GM19397 (cell line): ENCODE results near the gene R3HDM2.

ENCODE experiments used
- ATAC-seq: cut with Tn5 transposase; IDR thresholded peaks from one replicate; pipeline ENCODE4 v1.9.1; 2021; ENCODE audit warnings: mild to moderate bottlenecking, moderate library complexity; ENCODE audit not compliant: unreplicated experiment

Gene R3HDM2

DNA sequence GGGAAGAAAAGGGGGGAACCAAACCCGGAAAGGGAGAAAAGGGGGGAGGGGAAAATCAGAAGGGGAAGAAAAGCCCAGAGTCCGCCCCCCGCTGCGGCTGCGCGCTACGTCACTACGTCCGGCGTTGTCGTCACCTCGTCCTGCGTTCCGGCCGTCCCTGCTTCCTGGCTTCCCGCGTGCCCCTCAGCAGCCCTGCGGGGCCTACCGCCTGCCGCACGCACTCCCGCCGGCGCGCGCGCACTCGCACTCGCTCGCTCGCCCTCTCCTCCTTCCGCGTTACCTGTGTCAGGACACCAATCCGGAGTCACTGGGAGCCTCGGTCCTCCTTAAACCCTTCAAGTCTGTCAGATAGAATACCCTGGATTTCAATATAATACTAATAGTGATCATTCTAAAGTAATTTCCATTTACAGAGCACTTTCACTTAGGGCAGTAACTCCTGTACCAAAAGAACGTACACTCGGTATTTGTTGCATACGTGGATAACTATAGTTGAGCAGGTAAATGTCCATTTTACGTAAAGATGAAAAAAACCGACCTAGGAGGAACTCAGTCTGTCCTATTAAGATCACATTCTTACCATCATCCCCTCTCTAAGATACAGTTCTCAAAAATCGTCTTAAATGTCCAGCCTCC is at the start of gene R3HDM2:
Gene R3HDM2, minus strand, starts transcription at position 113 of the 636 bp plus-strand sequence. CDS start 120,615 bp downstream, outside the sequence.
- peak; percentile 97 for ATAC-seq

GRCh38 chr12:57479376-57480115 is 48.7 kb upstream of the R3HDM2 start, which contains the start of gene ARHGAP9:
TSS of gene ARHGAP9 (minus strand) at chr12:57479866. CDS start at chr12:57479406, 460 bp downstream.
- ATAC-seq: peak; percentile 34

DNA sequence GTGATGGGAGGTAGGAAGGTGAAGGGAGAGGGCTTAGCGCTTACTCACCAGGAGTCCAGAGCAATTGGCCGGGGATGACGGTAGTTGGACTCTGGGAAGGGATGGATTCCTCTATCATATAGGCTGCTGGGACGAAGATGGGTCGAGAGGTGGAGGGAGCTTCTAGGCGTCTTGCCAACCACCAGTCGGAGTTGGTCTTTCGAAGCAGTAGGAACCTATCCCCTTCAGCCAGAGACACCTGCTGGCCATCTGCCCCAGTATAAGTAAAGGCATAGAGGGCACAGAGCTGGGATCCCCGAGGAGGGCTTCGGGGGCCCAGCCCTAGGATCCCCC is 48.2 kb upstream of the R3HDM2 start:
- no peak for ATAC-seq

DNA sequence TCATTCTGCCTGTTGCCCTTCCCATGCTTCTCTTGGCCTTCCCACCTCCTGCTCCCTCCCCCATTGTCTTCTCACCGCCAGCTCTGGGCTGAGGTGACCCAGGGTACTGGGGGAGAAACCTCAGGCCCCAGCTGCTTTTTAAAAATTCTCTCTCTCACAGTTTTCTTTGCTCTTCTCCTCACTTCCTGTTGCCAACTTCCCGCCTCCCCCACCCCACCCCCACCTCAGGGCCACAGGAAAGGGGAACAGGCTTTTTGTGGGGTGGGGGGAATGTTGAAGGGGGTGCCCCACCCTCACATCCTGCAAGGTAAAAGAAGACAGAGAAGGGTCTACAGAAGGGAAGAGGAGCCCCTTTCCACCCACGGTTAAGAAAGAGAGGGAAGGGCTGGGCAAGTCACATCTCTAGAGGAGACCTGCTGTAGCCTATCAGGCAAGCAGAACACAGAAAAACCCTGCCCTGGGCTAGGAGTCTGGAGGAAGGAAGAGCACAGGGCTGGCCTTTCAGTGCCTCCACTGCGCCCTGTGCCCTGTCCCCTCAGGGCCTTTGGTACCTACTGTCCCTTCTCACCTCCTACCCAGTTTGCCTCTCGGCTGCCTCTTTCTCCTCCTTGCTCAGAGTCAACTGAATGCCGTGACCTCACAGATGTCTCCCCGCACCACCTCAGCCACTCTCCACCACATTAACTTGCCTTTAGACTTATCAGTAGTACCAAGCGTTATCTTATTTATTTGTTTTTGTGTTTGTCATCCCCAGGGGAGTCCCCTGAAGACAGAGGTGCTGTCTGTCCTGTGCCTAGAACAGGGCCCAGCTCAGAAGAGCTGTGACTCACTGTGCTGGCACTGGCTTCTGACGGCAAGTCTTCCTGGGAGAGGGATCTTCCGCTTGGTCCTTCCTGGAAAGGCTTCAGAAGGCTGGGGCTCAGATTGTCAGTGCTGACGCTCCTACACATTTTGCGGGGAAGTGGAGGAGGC is 47.2 kb upstream of the R3HDM2 start:
- no peak for ATAC-seq

DNA sequence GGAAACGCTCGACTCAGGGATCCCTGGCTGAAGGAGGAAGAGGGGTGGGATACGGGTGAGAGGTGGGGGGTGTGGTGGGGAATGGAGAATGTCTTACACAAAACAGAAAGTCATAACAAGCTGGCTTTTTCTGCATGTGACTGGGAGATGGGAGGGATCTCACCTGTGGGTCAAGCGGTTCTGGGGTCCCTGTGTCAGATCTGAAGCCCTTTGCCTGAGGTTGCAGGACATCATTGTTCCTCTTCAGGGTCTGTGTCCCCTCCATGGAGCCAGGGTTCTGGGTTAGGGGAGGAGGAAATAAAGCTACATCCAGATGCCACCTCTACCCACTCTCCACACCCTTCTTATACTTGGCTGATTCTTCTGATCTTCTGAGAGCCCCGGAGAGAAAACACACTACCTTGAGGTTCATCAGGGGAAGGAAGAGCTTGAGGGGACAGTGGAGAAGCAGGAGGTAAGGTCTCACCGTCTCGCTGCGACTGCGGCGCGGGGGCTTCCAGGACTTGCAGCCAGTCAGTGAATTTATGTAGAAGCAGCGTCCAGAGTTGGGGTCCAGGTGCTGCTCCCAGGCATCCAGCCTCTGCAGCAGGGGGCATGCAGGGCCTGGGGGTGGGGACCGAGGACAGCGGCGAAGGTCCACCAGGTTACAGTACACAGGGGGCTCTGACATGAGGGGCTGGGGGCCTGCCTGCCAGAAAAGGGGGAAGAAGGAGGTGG is 46.3 kb upstream of the R3HDM2 start:
- ATAC-seq: no peak

DNA sequence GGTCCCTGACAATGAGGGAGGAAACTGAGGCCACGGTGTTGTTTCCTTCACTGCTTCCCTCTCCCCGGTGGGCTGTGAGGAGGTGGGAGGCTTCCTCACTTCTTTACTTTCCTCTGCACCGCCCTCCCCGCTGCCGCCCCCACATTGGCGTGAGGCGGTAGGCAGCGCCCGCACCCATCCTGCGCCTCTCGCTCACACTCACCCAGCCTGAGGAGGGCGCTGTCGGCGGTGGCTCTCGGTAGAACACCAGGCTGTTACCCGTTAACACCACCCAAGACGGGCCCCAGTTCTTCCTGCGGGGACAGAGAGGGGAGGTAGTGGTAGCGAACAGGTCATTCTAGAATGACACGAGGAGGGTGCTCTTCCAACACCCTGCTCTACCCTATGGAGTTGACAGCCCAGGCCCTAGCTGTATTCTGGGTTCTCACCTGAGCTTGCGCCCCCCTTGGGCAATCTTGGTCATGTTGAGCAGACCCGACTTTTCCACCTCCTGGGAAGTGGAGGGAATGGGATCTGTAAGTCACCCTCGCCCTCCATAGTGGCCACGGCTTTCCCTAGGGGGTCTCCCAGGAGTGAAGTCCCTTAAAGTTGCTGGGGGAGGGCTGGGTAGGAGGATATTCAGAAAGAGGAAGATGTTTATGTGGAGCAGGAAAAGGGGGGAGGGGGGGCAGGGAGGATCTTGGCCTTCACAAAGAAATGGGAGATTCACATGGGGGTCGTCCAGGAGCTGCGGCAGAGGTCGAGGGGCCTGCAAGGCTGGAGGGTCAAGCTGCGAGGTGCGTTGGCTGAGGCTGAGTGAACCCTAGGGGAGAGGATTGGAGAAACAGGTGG is 45.5 kb upstream of the R3HDM2 start:
- no peak for ATAC-seq

- ATAC-seq: no peak
These were observed 44.7 kb upstream of the R3HDM2 start for GRCh38 chr12:57475271-57476161.

DNA sequence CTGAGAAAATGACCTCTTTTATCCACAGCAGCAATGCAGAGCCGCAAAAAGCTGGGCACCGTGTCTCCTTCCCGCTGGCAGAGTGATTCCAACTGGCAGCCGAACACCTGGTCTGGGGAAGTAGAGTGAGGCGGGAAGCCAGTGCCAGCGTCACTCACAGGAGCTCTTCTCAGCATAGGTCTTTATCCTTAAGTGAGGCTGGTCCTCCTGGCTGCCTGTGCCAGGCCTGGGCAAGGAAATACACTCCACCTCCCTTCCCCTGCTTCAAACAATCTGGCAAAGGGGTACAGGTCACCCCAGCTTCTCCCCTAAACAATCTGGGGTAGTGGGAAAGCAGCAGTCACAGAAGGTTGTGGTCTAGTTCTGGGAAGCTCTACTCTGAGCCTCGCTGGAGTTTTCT is 44.0 kb upstream of the R3HDM2 start:
- ATAC-seq: no peak

DNA sequence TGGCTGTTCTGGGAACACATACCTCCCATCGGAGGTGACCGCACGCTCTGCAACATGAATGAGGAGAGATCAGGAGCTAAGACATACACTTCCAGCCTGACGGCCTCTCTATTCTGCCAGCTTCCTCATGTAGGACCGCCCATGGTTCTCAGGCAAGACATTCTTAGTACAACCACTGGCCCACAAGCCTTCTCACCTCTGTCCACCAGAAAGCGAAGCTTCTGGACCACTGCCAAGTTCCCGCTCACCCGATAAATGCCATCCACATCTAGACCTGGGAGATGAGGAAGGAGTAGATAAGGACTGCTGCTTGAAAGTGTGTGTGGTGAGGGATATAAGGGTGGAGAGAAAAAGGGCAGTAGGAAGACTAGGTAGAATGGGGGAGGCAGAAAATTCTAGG is 43.6 kb upstream of the R3HDM2 start:
- ATAC-seq: no peak

- no peak for ATAC-seq
These were observed 43.0 kb upstream of the R3HDM2 start for GRCh38 chr12:57473886-57474285.

DNA sequence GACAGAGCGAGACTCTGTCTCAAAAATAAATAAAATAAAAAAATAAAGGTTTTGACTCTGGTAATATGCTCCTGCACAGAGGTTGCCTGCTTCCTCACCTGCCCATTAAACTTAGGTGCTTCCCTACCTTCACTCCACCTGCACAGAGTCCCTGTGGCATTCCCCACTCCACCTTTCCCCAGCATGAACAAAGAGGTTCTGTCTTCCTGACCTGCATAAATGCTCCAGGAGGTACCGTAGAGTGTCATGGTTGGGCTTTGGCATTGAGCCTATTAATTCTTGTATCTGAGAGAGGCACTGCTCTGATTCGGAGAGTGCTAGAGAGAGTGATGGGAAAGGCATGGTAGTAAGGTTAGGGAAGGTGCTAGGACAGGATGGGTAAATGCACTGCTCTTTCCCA is 42.5 kb upstream of the R3HDM2 start:
- no peak for ATAC-seq

GRCh38 chr12:57472391-57472790 is 41.5 kb upstream of the R3HDM2 start:
- no peak for ATAC-seq

GRCh38 chr12:57471661-57472060 is 40.8 kb upstream of the R3HDM2 start:
- ATAC-seq: no peak

DNA sequence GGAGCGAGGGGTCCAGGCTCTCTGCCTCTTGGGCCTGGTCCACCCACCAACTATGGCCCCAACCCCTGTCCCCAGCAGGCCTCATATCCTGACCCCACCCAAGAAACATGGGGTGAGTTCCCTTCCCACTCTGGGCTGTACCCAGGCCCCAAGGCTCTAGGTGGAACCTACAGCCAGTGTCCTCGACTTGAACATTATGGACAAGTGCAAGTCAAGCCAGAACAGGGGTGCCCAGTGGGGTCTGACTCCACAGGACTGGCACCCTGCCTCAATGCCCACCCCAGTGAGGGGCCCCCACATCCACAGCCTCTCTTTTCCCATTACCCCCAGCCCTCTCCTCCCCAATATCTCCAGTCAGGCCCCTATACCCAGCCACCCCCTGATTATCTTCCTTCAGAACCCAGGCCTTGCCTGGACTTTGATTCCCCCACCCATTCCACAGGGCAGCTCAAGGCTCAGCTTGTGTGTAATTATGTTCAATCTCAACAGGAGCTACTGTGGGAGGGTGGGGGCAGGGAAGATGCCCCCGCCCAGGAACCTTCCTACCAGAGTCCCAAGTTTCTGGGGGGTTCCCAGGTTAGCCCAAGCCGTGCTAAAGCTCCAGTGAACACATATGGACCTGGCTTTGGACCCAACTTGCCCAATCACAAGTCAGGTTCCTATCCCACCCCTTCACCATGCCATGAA is 40.3 kb upstream of the R3HDM2 start:
- no peak for ATAC-seq

DNA sequence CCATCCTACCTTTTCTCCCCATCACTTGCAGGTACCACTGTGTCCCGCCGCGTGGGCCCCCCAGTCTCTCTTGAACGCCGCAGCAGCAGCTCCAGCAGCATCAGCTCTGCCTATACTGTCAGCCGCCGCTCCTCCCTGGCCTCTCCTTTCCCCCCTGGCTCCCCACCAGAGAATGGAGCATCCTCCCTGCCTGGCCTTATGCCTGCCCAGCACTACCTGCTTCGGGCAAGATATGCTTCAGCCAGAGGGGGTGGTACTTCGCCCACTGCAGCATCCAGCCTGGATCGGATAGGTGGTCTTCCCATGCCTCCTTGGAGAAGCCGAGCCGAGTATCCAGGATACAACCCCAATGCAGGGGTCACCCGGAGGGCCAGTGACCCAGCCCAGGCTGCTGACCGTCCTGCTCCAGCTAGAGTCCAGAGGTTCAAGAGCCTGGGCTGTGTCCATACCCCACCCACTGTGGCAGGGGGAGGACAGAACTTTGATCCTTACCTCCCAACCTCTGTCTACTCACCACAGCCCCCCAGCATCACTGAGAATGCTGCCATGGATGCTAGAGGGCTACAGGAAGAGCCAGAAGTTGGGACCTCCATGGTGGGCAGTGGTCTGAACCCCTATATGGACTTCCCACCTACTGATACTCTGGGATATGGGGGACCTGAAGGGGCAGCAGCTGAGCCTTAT is 39.6 kb upstream of the R3HDM2 start:
- no peak for ATAC-seq

- no peak for ATAC-seq
These were observed 38.7 kb upstream of the R3HDM2 start for GRCh38 chr12:57469296-57470164.

GRCh38 chr12:57467915-57468314 is 37.1 kb upstream of the R3HDM2 start:
- ATAC-seq: no peak
